ENCODE results near the gene TARM1. TPM values are rescaled to one million over a fixed set of nuclear protein-coding genes. Genes with fewer than 3 reads are reported as not detected.

Gene TARM1
- total RNA-seq, 4 donors from 2014 or later = not detected

GRCh38 chr19:54114340-54115108, 33.4 kb upstream of the TARM1 start:
- no peak for DNase-seq (ENCODE audit: low spot score in 2 of 2)
- peak overlapping the region; percentile 63 for H3K4me3 ChIP-seq (ENCODE audit: low read depth, poor library complexity, severe bottlenecking)
- 17 to 26% methylated on average over 28 of the region's 28 CpGs for WGBS, 2 donors
- TF ChIP-seq POLR2A (IDR thresholded peaks at IDR 0.05) (no peak), CTCF (IDR thresholded peaks at IDR 0.05) (no peak)
- intact Hi-C loops (cut with DNase I; ENCODE audit: low total_unique reads) = no loop called here

- TF ChIP-seq CTCF (IDR thresholded peaks at IDR 0.05) (no peak), POLR2A (IDR thresholded peaks at IDR 0.05) (no peak)
- 73 to 81% methylated on average over 6 of the region's 6 CpGs for WGBS, 2 donors
- intact Hi-C loops (cut with DNase I; ENCODE audit: low total_unique reads) = no loop called here
- no peak for DNase-seq (ENCODE audit: low spot score in 2 of 2)
- H3K4me3 ChIP-seq (ENCODE audit: low read depth, poor library complexity, severe bottlenecking) = no peak overlapping the region
These were observed 28.5 kb upstream of the TARM1 start for GRCh38 chr19:54109651-54110050.

- H3K4me3 ChIP-seq (ENCODE audit: low read depth, poor library complexity, severe bottlenecking) = no peak overlapping the region
- 83 to 85% methylated on average over 6 to 7 of the region's 7 CpGs for WGBS, 2 donors
- DNase-seq (ENCODE audit: low spot score in 2 of 2) = no peak
- TF ChIP-seq CTCF (IDR thresholded peaks at IDR 0.05) (no peak), POLR2A (IDR thresholded peaks at IDR 0.05) (no peak)
- intact Hi-C loops (cut with DNase I; ENCODE audit: low total_unique reads) = no loop called here
These were observed 27.3 kb upstream of the TARM1 start for GRCh38 chr19:54108496-54108895.

GRCh38 chr19:54107876-54108490, 26.8 kb upstream of the TARM1 start:
- 76 to 82% methylated on average over 21 of the region's 21 CpGs for WGBS, 2 donors
- no peak for DNase-seq (ENCODE audit: low spot score in 2 of 2)
- intact Hi-C loops (cut with DNase I; ENCODE audit: low total_unique reads) = no loop called here
- H3K4me3 ChIP-seq (ENCODE audit: low read depth, poor library complexity, severe bottlenecking) = no peak overlapping the region
- TF ChIP-seq CTCF (IDR thresholded peaks at IDR 0.05) = no peak

GRCh38 chr19:54106716-54107115, 25.6 kb upstream of the TARM1 start:
- TF ChIP-seq CTCF (IDR thresholded peaks at IDR 0.05) (no peak), POLR2A (IDR thresholded peaks at IDR 0.05) (no peak)
- DNase-seq (ENCODE audit: low spot score in 2 of 2) = no peak
- intact Hi-C loops (cut with DNase I; ENCODE audit: low total_unique reads) = no loop called here
- 81% methylated on average over 15 of the region's 15 CpGs for WGBS, 2 donors
- no peak overlapping the region for H3K4me3 ChIP-seq (ENCODE audit: low read depth, poor library complexity, severe bottlenecking)

Data from lower leg skin (tissue), 4 donors.